Astrocyte (in vitro differentiated cells and primary cell): ENCODE data around the gene CELF2.

Source experiments
- CTCF ChIP-seq: IDR thresholded peaks from 2 replicates; pipeline ENCODE4 v1.5.1; 2011; ENCODE audit warnings: low read depth, mild to moderate bottlenecking, inconsistent platforms, low read length, moderate library complexity; ENCODE audit not compliant: insufficient read depth
- EZH2 ChIP-seq: IDR thresholded peaks from 2 replicates; pipeline ENCODE4 v1.6.1; 2012; ENCODE audit warnings: mild to moderate bottlenecking, low read length, inconsistent platforms; ENCODE audit not compliant: insufficient read depth

GRCh38 chr10:11270858-11271179 is 253.1 kb downstream of the CELF2 start:
- TF ChIP-seq CTCF = no peak
- no peak for TF ChIP-seq EZH2
